ENCODE data around the gene BLMH.
"Not testable (repeated sequence)": the region's sequence is repeated elsewhere in the genome, so short reads cannot be mapped to it uniquely, and the experiment has no call there.

BLMH gene

GRCh38 chr17:30210366-30210765 is 81.4 kb downstream of the BLMH start:
- TF ChIP-seq CTCF (IDR thresholded peaks at IDR 0.05) = no peak
- Histone ChIP-seq H3K4me1 (ENCODE audit: control insufficient read depth in 1 of 2, insufficient read depth in 1 of 2, low read depth in 1 of 2, low read length in 1 of 2) (no peaks in the 10 kb centered on the region), H3K27ac (no peak overlapping the region), H3K36me3 (no peaks in the 10 kb centered on the region), H3K9me3 (no peaks in the 10 kb centered on the region), H3K4me3 (ENCODE audit: low read depth in 1 of 2, low read length in 1 of 2) (no peak overlapping the region), H3K27me3 (peaks cover 19% of the 10 kb centered on the region)

- TF ChIP-seq CTCF (IDR thresholded peaks at IDR 0.05) = no peak
- peaks cover 19% of the 10 kb centered on the region for H3K27me3 ChIP-seq
- no peaks in the 10 kb centered on the region for H3K36me3 ChIP-seq
- no peaks in the 10 kb centered on the region for H3K9me3 ChIP-seq
- H3K27ac ChIP-seq = no peak overlapping the region
- no peak overlapping the region for H3K4me3 ChIP-seq (ENCODE audit: low read depth in 1 of 2, low read length in 1 of 2)
- H3K4me1 ChIP-seq (ENCODE audit: control insufficient read depth in 1 of 2, insufficient read depth in 1 of 2, low read depth in 1 of 2, low read length in 1 of 2) = no peaks in the 10 kb centered on the region
Measured at GRCh38 chr17:30209930-30210329, 81.8 kb downstream of the BLMH start.

- Histone ChIP-seq H3K27ac (no peak overlapping the region), H3K4me3 (ENCODE audit: low read depth in 1 of 2, low read length in 1 of 2) (no peak overlapping the region), H3K27me3 (peaks cover 30% of the 10 kb centered on the region), H3K4me1 (ENCODE audit: control insufficient read depth in 1 of 2, insufficient read depth in 1 of 2, low read depth in 1 of 2, low read length in 1 of 2) (no peaks in the 10 kb centered on the region), H3K36me3 (no peaks in the 10 kb centered on the region), H3K9me3 (no peaks in the 10 kb centered on the region)
- no peak for TF ChIP-seq CTCF (IDR thresholded peaks at IDR 0.05)
Measured at GRCh38 chr17:30208214-30208613, 83.5 kb downstream of the BLMH start.

- H3K4me3 ChIP-seq (ENCODE audit: low read depth in 1 of 2, low read length in 1 of 2) = no peak overlapping the region
- no peak overlapping the region for H3K27ac ChIP-seq
- H3K4me1 ChIP-seq (ENCODE audit: control insufficient read depth in 1 of 2, insufficient read depth in 1 of 2, low read depth in 1 of 2, low read length in 1 of 2) = no peaks in the 10 kb centered on the region
- H3K27me3 ChIP-seq = peaks cover 36% of the 10 kb centered on the region
- H3K36me3 ChIP-seq = no peaks in the 10 kb centered on the region
- TF ChIP-seq CTCF (IDR thresholded peaks at IDR 0.05) = no peak
- H3K9me3 ChIP-seq = no peaks in the 10 kb centered on the region
Measured at GRCh38 chr17:30207655-30208054, 84.1 kb downstream of the BLMH start.

- TF ChIP-seq CTCF (IDR thresholded peaks at IDR 0.05) = no peak
- Histone ChIP-seq H3K4me1 (ENCODE audit: control insufficient read depth in 1 of 2, insufficient read depth in 1 of 2, low read depth in 1 of 2, low read length in 1 of 2) (no peaks in the 10 kb centered on the region), H3K4me3 (ENCODE audit: low read depth in 1 of 2, low read length in 1 of 2) (no peak overlapping the region), H3K27me3 (peaks cover 29% of the 10 kb centered on the region), H3K27ac (no peak overlapping the region), H3K9me3 (no peaks in the 10 kb centered on the region), H3K36me3 (no peaks in the 10 kb centered on the region)
Measured at GRCh38 chr17:30203471-30203981, 88.2 kb downstream of the BLMH start.

GRCh38 chr17:30200656-30201055 is 91.1 kb downstream of the BLMH start:
- H3K9me3 ChIP-seq; H3K4me3 ChIP-seq (ENCODE audit: low read depth in 1 of 2, low read length in 1 of 2); H3K36me3 ChIP-seq; H3K4me1 ChIP-seq (ENCODE audit: control insufficient read depth in 1 of 2, insufficient read depth in 1 of 2, low read depth in 1 of 2, low read length in 1 of 2); H3K27ac ChIP-seq: not testable (repeated sequence)
- H3K27me3 ChIP-seq = peaks cover 17% of the 10 kb centered on the region
